Gastroesophageal sphincter (tissue), 3 donors: Measurements from ENCODE around the gene MT1M.

Experiments used
- POLR2A ChIP-seq, 2 donors: fragments of 450-650 bp; IDR thresholded peaks; one replicate each; pipeline ENCODE4 v1.6.1; 2017; ENCODE audit warnings: antibody characterized with exemption in 2 of 2, mild to moderate bottlenecking in 2 of 2, moderate library complexity in 1 of 2
- TF ChIP-seq, protein P1 (sequence below), 4 experiments: fragments of 200-600 bp in 2 of 4; fragments of 450-650 bp in 2 of 4; sonication (generic) in 1 of 4; IDR thresholded peaks; one replicate each; pipeline ENCODE4 v1.5.1; 2017 to 2019; ENCODE audit warnings: antibody characterized with exemption in 4 of 4, mild to moderate bottlenecking in 2 of 4, moderate library complexity in 2 of 4

DNA sequence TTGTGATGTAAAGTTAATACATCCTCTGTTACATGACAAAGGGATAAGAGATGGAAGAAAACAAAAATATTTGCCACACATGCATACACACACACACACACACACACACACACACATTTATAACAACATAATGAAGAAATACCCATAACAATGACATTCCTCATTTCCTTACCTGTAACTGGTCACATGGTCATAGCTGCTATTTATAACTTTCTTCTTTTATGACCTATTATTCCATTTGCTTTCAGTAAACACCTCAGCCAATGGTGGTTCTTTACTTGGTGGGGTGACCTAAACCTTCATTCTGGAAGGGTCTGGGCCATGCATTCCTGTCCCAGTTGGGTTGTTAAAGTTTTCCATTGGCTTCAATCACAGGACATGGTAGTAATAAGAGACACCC, 18.8 kb upstream of the MT1M start:
- TF ChIP-seq, protein P1, sequence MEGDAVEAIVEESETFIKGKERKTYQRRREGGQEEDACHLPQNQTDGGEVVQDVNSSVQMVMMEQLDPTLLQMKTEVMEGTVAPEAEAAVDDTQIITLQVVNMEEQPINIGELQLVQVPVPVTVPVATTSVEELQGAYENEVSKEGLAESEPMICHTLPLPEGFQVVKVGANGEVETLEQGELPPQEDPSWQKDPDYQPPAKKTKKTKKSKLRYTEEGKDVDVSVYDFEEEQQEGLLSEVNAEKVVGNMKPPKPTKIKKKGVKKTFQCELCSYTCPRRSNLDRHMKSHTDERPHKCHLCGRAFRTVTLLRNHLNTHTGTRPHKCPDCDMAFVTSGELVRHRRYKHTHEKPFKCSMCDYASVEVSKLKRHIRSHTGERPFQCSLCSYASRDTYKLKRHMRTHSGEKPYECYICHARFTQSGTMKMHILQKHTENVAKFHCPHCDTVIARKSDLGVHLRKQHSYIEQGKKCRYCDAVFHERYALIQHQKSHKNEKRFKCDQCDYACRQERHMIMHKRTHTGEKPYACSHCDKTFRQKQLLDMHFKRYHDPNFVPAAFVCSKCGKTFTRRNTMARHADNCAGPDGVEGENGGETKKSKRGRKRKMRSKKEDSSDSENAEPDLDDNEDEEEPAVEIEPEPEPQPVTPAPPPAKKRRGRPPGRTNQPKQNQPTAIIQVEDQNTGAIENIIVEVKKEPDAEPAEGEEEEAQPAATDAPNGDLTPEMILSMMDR (IDR thresholded peaks at IDR 0.05): no peak
- TF ChIP-seq POLR2A (IDR thresholded peaks at IDR 0.05): no peak
